HG03135 (cell line): ENCODE measurements around the gene ASCC2.
A peak's percentile ranks its signal among the peaks of the same experiment; 100 is the strongest.
"Not testable (repeated sequence)": the region's sequence is repeated elsewhere in the genome, so short reads cannot be mapped to it uniquely, and the experiment has no call there.

Source experiments
- ATAC-seq: cut with Tn5 transposase; IDR thresholded peaks from one replicate; pipeline ENCODE4 v1.9.1; 2021; ENCODE audit warnings: mild to moderate bottlenecking, moderate library complexity; ENCODE audit not compliant: unreplicated experiment

Gene ASCC2

DNA sequence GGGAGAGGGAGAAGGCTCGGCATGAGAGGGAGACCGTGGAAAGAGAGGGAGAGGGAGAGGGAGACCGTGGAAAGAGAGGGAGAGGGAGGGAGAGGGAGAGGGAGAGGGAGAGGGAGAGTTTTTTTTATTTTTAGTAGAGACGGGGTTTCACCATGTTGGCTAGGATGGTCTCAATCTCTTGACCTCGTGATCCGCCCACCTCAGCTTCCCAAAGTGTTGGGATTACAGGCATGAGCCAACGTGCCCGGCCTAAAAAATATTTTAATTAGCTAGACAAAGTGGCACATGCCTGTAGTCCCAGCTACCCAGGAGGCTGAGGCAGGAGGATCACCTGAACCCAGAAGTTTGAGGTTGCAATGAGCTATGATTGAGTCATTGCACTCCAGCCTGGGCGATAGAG, 21.0 kb upstream of the ASCC2 start:
- not testable (repeated sequence) for ATAC-seq

GRCh38 chr22:29856496-29856895, 18.4 kb upstream of the ASCC2 start:
- no peak for ATAC-seq

GRCh38 chr22:29855611-29856181, 17.6 kb upstream of the ASCC2 start:
- no peak for ATAC-seq

DNA sequence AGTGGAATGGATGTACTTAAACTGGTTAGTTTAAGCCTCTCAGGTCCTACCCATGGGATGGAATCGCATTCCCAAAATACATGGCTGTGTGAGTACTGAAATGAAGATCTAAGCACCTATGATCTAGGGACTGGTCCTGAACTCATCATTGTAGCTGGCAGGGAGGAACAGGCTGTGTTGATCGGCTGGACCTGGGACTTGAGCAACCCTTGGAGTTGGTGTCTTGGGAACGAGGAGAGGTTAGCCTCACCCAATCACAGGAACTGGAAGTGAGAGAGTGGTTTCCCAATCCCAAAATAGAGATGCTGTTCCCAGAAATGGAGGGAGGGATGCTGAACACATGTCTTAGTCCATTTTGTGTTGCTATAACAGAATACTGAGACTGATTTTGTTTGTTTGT, 16.4 kb upstream of the ASCC2 start:
- no peak for ATAC-seq

- no peak for ATAC-seq
Observed at GRCh38 chr22:29848111-29848510, 10.0 kb upstream of the ASCC2 start.

GRCh38 chr22:29846290-29846689, 8.2 kb upstream of the ASCC2 start:
- no peak for ATAC-seq

GRCh38 chr22:29842740-29843139, 4.7 kb upstream of the ASCC2 start:
- no peak for ATAC-seq

DNA sequence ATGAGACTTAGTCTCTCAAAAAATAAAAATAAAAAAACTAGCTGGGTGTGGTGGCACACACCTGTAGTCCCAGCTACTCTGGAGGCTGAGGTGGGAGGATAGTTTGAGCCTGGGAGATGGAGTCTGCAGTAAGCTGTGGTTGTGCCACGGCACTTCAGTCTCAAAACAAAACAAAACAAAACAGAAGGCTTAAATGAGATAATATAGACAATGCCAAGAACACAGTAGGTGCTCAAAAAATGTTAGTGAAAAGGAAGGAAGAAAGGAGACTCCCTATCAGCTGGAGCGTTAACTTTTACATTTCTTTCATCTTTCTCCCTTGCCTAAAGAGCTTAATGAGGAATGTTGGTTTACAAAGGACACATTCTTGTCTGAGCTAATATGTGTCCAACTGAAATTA, 4.1 kb upstream of the ASCC2 start:
- ATAC-seq, result no peak

GRCh38 chr22:29840498-29840897, 2.4 kb upstream of the ASCC2 start:
- ATAC-seq, result no peak

GRCh38 chr22:29839039-29839438, 965 bp upstream of the ASCC2 start:
- ATAC-seq, result no peak

GRCh38 chr22:29838599-29838956, 504 bp upstream of the ASCC2 start:
- peak; percentile 15 for ATAC-seq

DNA sequence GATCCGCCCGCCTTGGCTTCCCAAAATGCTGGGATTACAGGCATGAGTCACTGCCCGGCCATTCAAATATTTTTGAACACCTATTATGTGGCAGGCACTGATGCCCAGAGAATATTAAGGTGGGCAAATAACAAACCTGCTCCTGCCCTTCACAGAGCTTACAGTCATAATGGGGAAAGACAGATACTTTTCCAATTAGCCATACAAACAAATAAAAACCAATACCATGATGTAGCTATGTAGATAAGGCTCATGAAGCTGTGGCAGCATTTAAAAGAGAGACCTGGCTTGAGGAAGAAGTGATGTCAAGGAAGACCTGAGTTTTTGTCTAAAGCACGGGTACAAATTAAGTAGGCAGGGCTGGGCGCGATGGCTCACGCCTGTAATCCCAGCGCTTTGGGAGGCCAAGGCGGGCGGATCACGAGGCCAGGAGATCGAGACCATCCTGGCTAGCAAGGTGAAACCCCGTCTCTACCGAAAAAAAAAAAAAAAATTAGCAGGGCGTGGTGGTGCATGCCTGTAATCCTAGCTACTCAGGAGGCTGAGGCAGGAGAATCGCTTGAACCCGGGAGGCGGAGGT, 1.2 kb downstream of the ASCC2 start:
- ATAC-seq, result not testable (repeated sequence)

DNA sequence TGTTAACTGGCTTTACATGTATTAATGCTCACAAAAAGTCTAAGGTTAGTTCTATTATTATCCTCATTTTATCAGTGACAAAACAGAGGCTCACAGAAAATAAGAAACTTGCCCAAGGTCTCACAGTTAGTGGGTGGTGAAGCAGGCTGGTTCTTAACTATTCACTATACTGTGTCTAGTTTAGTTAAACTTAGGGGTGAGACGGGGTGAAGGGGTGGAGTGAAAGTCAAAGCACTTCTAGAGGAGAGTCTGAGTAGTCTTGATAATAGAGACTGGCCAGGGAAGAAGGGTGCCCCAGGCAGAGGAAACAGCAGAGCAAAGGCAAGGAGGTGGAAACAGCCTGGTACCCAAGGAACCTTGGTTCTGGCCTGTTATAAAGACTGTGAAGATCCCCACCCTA, 4.0 kb downstream of the ASCC2 start:
- ATAC-seq, result no peak

- ATAC-seq, result no peak
Observed at GRCh38 chr22:29833392-29833965, 4.6 kb downstream of the ASCC2 start.

DNA sequence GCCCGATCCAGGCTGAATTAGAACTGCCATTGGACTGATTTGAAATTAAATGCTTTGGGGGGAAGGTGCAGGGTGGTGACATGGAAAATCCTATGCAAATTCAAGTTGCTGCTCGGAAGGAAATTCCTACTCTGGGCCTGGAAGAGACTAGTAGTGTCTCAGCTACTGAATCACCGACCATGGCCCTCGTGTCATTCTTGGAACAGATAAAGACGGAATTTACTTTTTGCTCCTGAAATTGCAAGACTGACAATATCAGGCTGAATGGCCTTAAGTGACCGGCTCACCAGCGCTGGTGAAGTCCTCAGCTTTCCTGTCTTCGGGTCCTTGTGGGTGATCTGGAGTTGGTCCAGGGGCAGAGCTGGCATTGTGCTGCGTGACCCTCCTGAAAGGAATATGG, 6.1 kb downstream of the ASCC2 start:
- no peak for ATAC-seq

GRCh38 chr22:29831186-29831921, 6.7 kb downstream of the ASCC2 start:
- no peak for ATAC-seq

DNA sequence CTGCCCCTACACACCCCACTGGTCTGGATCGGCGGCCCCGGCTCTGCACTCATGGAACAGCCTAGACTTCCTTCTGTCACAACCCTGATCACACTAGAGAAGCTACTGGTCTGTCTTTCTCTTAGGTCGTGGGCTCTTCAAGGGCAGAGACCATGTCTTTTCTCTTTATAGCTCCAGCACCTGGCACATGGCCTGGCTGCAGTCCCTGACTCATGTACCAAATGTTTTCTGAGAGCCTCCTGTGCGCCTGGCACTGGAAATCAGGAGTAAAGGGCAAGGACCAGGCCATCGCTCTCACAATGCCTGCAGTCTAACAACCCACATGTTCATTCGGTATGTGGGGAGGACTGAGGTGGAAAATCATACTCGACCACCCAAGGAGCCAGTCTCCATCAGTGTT, 7.5 kb downstream of the ASCC2 start:
- ATAC-seq, result no peak

- not testable (repeated sequence) for ATAC-seq
Observed at GRCh38 chr22:29827726-29828125, 10.3 kb downstream of the ASCC2 start.

DNA sequence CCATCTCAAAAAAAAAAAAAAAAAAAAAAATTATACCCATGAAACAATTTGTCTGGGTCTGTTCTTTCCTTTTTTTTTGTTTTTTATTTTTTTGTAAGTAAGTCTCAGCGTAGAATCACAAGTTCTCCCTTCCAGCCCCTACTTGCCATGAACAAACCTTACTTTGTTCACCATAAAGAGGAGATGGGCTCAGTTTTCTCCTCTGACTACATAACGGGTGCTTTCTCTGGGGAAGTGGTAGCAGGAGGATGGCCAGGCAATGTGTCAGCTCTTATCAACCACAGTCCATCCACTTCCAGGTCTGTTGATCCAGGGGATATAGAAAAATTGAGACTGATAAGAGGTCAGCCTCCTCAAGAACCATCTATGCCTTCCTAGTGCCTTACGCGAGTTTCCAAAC, 11.0 kb downstream of the ASCC2 start:
- ATAC-seq, result no peak

DNA sequence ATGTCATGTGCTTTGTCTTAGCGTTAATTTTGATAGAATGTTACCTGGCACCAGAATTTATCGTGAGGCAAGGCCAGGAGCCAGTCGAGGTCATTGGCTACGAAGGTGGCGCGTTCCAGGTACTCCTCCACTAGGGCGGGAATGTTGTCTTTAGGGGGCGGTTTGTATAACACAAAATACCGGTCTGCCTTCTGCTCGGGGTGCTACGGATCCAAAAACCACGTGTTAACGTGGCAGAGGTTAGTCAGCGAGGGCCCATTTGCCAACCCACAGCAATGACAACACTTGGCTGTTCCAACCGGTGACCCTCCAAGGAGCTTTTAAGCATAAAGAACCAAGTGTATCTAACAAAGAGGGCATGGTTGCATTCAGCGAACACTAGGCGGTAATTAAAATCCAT, 12.5 kb downstream of the ASCC2 start:
- ATAC-seq, result no peak

- ATAC-seq, result no peak
Observed at GRCh38 chr22:29824677-29825076, 13.4 kb downstream of the ASCC2 start.

DNA sequence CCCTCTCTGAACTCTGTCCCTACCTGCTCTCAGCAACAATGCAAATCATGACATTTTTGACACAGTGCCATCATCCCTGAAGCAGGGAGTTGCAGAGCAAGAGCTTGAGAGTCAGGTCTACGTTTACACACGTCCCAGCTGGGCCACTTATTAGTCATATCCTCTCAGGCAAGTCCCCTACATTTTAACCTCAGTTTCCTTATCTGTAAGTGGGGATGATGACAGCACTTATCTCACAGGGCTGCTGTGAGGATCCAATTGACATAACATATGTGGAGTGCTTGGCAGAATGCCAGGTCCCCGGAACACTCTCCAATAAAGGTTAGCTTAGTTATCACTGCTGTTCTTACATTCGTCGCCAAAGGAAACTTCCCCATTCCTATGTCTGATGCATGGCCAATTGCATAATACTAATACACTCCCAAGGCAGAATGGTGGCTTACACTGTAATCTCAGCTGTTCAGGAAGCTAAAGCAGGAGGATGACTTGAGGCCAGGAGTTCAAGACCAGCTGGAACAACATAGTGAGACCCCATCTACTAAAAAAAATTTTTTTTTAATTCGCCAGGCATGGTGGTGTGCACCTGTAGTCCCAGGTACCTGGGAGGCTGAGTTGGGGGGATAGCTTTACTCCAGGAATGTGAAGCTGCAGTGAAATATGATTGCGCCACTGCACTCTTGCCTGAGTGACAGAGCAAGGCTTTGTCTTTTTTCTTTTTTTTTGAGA, 16.6 kb downstream of the ASCC2 start:
- ATAC-seq, result no peak
